Loucy (cell line): Measurements from ENCODE around the gene GZMM.

Experiments
- H2AFZ ChIP-seq: fragments of 200-600 bp; sonication (generic); 2 replicates; pipeline ENCODE4 v1.6.0; 2016; ENCODE audit warnings: antibody characterized with exemption, mild to moderate bottlenecking, low read length, moderate library complexity
- H3F3A ChIP-seq: fragments of 200-600 bp; 2 replicates; pipeline ENCODE4 v1.6.0; 2016; ENCODE audit warnings: antibody characterized with exemption, low read depth, mild to moderate bottlenecking
- H3K27me3 ChIP-seq: fragments of 200-600 bp; sonication (generic); 2 replicates; pipeline ENCODE4 v1.6.1; 2014; ENCODE audit warnings: low read length, mild to moderate bottlenecking; ENCODE audit not compliant: insufficient read depth, poor library complexity, severe bottlenecking
- H3K36me3 ChIP-seq: fragments of 200-600 bp; sonication (generic); 2 replicates; pipeline ENCODE4 v1.6.1; 2016; ENCODE audit warnings: low read length; ENCODE audit not compliant: insufficient read depth
- H3K4me1 ChIP-seq: fragments of 200-600 bp; sonication (generic); 2 replicates; pipeline ENCODE4 v1.5.1; 2014; ENCODE audit warnings: low read length, mild to moderate bottlenecking; ENCODE audit not compliant: insufficient read depth, poor library complexity, severe bottlenecking
- H3K4me2 ChIP-seq: fragments of 200-600 bp; sonication (generic); 2 replicates; pipeline ENCODE4 v1.6.0; 2014; ENCODE audit warnings: antibody characterized with exemption, low read length, low read depth, mild to moderate bottlenecking; ENCODE audit not compliant: poor library complexity, severe bottlenecking
- H3K4me3 ChIP-seq: fragments of 200-600 bp; sonication (generic); 2 replicates; pipeline ENCODE4 v1.5.1; 2014; ENCODE audit warnings: low read length, mild to moderate bottlenecking, mixed read lengths; ENCODE audit not compliant: poor library complexity, severe bottlenecking
- H3K79me2 ChIP-seq: fragments of 200-600 bp; sonication (generic); 2 replicates; pipeline ENCODE4 v1.6.1; 2014; ENCODE audit warnings: low read length; ENCODE audit not compliant: insufficient read depth
- H3K9ac ChIP-seq: fragments of 200-600 bp; sonication (generic); 2 replicates; pipeline ENCODE4 v1.6.0; 2014; ENCODE audit warnings: mild to moderate bottlenecking, low read depth, low read length, moderate library complexity; ENCODE audit not compliant: poor library complexity, severe bottlenecking
- H3K9me2 ChIP-seq: fragments of 200-600 bp; sonication (generic); replicated peaks from 2 replicates; pipeline ENCODE4 v1.6.1; 2016; ENCODE audit warnings: low read depth, low read length, mixed read lengths
- H3K9me3 ChIP-seq: fragments of 200-600 bp; sonication (generic); 2 replicates; pipeline ENCODE4 v1.6.1; 2014; ENCODE audit warnings: mild to moderate bottlenecking, antibody characterized with exemption, low read length, low read depth; ENCODE audit not compliant: insufficient read depth
- H4K20me1 ChIP-seq: fragments of 200-600 bp; sonication (generic); 2 replicates; pipeline ENCODE4 v1.6.0; 2014; ENCODE audit warnings: antibody characterized with exemption, low read length, mild to moderate bottlenecking; ENCODE audit not compliant: insufficient read depth, poor library complexity, severe bottlenecking
- CTCF ChIP-seq: fragments of 200-600 bp; sonication (generic); conservative IDR thresholded peaks from 2 replicates; pipeline ENCODE4 v1.5.1; 2014; ENCODE audit warnings: mild to moderate bottlenecking, antibody characterized with exemption, low read length
- EZH2phosphoT487 ChIP-seq: fragments of 200-600 bp; IDR thresholded peaks from 2 replicates; pipeline ENCODE4 v1.6.1; 2018; ENCODE audit warnings: antibody characterized with exemption, mild to moderate bottlenecking, moderate library complexity, borderline replicate concordance

The GZMM gene

GRCh38 chr19:508204-509150 lies 35.4 kb upstream of the GZMM start:
- Histone ChIP-seq H3K4me1 (peaks cover 27% of the 10 kb centered on the region), H2AFZ (no peak overlapping the region)

GRCh38 chr19:510606-511100 lies 33.2 kb upstream of the GZMM start:
- Histone ChIP-seq H4K20me1 (no peaks in the 10 kb centered on the region), H3K9me2 (no peaks in the 10 kb centered on the region), H3K79me2 (peaks cover 11% of the 10 kb centered on the region), H3F3A (no peaks in the 10 kb centered on the region; the same call in 1 of the 2 replicates), H3K9me3 (no peaks in the 10 kb centered on the region), H2AFZ (peak overlapping the region; percentile 34), H3K4me2 (peak overlapping the region; percentile 76), H3K4me3 (peak overlapping the region; percentile 74), H3K36me3 (no peaks in the 10 kb centered on the region), H3K4me1 (peaks cover 27% of the 10 kb centered on the region), H3K9ac (peak overlapping the region; percentile 69), H3K27me3 (no peaks in the 10 kb centered on the region)
- no peak for TF ChIP-seq EZH2phosphoT487
- TF ChIP-seq CTCF, result peak; percentile 98

More at GRCh38 chr19:508204-509150, 35.4 kb upstream of the GZMM start:
- H3K4me2 ChIP-seq, result peak overlapping the region; percentile 86
- no peaks in the 10 kb centered on the region for H3K27me3 ChIP-seq
- H3K4me3 ChIP-seq, result peak overlapping the region; percentile 85
- no peaks in the 10 kb centered on the region for H4K20me1 ChIP-seq
- H3K36me3 ChIP-seq, result no peaks in the 10 kb centered on the region
- TF ChIP-seq EZH2phosphoT487 (no peak), CTCF (no peak)
- H3K9ac ChIP-seq, result peak overlapping the region; percentile 85
- H3K9me3 ChIP-seq, result no peaks in the 10 kb centered on the region
- H3K79me2 ChIP-seq, result peaks cover 11% of the 10 kb centered on the region
- no peaks in the 10 kb centered on the region; the same call in 1 of the 2 replicates for H3F3A ChIP-seq
- no peaks in the 10 kb centered on the region for H3K9me2 ChIP-seq

DNA sequence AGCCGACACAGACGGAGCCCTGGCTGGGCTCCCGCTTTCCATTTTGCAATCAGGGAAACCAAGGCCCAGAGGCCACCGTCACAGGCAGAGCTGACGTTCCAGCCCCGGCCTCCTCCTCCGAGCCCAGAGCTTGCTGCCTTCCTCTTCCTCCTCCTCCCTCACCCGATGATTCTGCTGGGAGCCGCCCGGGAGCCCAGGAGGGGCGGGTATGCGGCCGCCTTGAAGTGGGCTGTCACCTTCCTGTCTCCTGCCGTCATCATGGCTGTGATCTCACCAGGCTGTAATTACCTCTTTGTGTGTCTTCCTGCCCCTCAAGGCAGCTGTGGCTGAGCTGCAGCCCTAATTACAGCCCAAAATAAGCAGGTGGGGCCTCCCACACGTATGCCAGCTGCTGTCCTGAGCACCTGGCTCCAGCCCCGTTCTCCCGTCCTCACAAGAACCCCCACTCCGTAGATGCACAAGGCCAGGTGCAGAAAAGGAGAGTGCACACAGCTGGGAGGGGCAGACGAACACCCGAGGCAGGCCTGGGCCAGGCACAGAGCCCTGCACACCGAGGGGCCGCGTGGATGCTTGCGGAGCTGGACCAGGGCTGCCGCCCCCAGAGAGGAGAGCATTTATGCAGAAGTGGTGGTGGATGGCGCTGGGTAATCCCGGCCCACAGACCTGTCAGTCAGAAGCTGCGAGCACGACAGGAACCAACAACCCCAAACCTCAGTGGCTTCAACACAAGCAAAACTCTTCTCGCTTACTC lies 32.6 kb upstream of the GZMM start:
- H3K9me3 ChIP-seq, result no peaks in the 10 kb centered on the region
- H3K4me2 ChIP-seq, result peak overlapping the region; percentile 76
- H3K9ac ChIP-seq, result peak overlapping the region; percentile 69
- no peaks in the 10 kb centered on the region for H4K20me1 ChIP-seq
- H3K4me1 ChIP-seq, result peaks cover 25% of the 10 kb centered on the region
- H3K9me2 ChIP-seq, result no peaks in the 10 kb centered on the region
- H3F3A ChIP-seq, result no peaks in the 10 kb centered on the region; the same call in 1 of the 2 replicates
- H3K79me2 ChIP-seq, result peaks cover 11% of the 10 kb centered on the region
- H2AFZ ChIP-seq, result peak overlapping the region; percentile 34
- no peak for TF ChIP-seq CTCF
- no peak for TF ChIP-seq EZH2phosphoT487
- H3K4me3 ChIP-seq, result peak overlapping the region; percentile 74
- H3K36me3 ChIP-seq, result no peaks in the 10 kb centered on the region
- H3K27me3 ChIP-seq, result no peaks in the 10 kb centered on the region
